ENCODE results near the gene DAPP1.
"Not testable (repeated sequence)": the region's sequence is repeated elsewhere in the genome, so short reads cannot be mapped to it uniquely, and the experiment has no call there.

DAPP1 gene, protein sequence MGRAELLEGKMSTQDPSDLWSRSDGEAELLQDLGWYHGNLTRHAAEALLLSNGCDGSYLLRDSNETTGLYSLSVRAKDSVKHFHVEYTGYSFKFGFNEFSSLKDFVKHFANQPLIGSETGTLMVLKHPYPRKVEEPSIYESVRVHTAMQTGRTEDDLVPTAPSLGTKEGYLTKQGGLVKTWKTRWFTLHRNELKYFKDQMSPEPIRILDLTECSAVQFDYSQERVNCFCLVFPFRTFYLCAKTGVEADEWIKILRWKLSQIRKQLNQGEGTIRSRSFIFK

DNA sequence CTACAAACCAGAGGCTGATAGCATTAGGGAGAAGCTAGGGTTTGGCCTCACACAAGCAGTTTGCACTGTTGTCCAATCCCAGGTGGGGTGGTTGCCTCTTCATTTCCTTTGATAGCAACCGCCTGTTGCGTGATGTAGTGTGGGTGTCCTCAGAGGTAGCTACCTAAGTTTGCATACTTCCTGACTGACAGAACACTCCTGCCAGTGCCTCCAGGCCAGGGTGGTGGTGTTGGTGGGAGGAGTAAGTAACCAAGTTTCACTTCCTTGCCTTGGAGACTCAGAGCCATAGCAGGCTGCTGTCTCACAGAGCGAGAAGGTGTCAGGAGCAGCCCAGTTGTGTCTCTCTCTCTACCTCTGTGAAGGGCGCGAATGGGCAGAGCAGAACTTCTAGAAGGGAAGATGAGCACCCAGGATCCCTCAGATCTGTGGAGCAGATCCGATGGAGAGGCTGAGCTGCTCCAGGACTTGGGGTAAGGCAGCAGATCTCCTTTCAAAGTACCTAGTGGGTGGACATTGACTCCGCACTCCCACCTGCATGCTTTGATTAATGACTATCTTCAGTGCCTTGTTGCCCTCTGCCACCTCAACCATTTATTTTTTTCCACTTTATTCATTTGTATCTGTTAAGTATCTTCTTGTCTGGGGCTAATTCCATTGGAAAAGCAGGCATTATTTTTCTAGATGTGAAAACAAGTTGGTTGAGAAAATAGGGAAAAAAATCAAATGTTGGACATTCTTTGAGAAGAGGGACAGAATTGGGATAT, at the start of gene DAPP1:
Gene DAPP1, plus strand, starts transcription at position 283 of the 764 bp plus-strand sequence. Its CDS starts 87 bp downstream, at position 370.
- DNase-seq: peak; percentile 87

DNA sequence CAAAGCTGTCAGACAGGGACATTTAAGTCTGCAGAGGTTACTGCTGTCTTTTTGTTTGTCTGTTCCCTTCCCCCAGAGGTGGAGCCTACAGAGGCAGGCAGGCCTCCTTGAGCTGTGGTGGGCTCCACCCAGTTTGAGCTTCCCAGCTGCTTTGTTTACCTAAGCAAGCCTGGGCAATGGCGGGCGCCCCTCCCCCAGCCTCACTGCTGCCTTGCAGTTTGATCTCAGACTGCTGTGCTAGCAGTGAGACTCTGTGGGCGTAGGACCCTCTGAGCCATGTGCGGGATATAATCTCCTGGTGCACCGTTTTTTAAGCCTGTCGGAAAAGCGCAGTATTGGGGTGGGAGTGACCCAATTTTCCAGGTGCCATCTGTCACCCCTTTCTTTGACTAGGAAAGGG, 45.8 kb upstream of the DAPP1 start:
- not testable (repeated sequence) for DNase-seq

DNA sequence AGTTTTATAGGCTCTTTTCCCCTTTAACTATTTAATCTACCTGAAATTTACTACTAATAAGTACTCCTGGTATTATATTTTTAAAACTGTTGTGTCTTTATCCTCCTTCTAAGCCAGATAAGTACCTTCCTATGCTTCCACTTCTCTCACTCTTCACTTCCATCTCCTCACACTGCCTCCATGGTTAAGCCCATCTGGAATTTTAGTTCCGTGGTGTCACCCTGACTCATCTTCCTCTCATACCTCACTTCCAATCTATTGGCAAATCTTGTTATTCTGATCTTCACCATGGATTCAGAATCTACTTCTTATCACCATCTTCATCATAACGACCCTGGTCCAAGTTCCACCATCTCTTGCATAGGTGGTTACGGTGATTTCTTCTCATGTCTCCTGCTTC, 32.7 kb upstream of the DAPP1 start:
- DNase-seq: no peak

DNA sequence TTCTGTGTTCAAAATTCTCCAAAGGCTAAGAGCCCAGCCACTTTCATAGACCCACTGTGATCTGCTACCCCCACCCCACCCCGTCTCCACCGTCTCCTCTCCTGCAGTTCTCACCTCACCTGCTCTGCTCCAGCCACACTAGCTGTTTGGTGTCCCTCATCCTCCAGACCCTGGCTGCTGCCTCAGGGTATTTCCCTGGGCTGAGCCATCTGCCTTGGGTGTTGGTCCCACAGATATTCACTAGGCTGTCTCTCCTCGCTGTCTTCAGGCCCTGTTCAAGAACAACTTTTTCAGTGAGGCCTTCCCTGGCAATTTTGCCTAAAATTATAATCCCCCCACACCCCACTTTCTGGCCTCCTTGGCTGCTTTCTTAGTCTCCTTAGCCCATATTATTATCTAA, 31.8 kb upstream of the DAPP1 start:
- no peak for DNase-seq

DNA sequence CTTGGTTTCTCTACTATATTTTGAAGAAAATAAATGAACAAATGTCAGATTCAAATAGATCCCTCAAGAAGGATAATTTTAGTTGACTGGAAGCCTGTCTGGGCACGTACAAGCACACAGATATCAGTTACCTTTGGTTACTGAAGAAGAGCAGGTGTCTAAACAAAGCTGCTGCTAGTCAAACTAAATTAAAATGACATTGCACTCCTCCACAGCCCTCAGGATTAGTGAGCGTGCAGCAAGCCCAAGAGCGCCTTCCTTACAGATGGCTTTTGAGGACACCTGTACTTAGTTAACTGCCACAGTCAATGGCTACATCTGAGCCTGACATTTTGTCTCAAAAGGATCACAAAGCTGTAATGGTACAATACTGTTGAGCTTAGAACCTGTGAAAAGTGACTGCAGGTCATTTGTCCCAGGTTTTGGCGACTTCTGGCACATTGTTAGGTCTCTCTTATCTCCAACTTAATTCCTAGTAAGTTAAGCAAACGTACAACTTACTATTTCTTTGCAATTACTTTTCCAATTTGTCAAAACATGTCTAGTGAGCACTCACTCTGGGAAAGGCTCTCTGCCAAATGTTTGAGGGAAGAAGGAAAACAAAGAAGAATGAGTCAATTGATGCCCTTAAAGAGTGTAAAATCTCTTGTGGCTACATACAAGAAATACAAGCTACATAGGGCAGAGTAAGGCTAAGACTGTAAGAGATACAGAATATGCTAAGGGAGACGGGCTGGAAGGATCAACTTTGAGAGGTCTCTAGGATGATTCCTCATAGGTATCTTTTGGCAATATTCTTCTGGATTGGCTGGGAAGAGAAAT, 25.6 kb upstream of the DAPP1 start:
- no peak for DNase-seq

DNA sequence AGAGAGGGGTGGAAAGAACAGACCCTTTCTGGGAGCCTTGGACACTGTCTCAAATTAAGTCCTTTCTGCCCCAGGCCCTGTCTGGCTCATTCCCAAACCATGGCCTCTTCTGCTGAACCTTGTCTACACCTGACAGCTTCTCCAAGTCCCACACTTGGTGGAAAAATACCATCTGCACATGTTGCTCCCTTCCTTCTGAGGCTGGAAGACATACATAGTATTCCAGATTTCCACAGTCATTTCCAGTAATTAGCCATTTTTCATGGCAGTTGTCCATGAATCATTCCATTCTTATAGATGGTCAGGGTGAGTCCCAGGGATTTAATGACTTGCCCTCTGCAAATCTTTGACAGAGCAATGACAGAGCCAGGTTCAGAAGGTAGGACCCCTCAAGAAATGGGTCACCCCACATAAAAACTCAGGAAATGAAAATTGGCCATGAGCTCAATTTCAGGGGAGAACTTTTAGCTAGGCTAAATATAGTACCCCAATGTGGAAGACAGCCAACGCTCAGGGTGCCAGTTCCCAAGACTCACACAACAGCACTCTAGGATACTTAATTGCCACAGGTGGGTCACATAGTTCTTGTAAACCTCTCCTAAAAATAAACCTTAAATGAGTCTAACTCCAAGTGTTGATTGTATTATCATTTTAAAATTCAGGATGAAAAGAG, 16.2 kb upstream of the DAPP1 start:
- no peak for DNase-seq

DNA sequence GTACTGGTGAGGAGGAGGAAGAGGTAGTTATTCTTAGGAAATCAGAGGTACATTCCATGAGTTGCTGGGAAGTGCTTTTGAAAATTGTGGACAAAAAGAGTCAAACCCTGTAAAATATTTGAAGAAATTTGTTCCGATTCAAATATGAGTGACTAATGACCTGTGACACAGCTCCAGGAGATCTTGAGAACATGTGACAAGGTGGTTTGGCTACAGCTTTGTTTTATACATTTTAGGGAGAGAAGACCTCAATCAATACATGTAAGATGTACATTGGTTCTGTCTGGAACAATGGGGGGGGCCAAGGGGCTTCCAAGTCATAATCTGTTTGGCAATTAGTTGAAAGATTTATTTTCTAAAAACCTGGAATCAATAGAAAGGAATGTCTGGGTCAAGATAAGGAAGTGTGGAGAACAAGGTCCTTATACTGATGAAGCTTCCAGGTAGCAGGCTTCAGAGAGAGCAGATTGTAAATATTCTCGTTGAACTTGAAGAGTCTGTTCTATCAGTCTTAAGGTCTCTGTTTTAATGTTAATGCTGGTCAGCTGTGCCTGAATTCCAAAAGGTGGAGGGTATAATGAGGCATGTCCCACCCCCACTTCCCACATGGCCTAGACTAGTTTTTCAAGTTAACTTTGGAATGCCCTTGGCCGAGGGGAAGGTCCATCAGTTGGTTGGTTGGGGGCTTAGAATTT, 15.5 kb upstream of the DAPP1 start:
- no peak for DNase-seq

DNA sequence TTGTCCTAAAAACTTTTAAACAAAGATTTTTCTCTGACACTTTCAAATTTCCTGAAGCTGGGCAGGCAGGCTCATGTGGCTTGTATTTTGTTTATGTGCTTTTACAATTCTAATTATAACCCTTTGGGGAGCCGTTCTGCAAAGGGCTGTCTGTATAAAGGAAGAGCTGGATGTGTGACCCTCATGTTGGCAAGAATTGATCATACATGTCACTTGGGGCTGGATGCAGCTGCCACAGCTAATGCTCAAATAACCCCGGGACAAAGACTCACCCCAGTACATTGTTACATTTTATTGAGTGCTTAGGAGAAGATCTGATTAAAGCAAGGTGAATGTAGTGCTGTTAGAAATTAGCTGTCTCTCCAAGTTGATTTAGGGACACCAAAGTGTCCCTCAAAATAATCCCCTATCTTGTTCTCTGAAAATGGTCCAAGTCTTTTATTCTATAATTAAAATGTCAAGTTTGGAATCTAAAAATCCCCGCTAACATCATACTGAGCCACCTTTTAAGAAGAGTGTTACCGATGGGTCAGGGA, 13.0 kb upstream of the DAPP1 start:
- no peak for DNase-seq

DNA sequence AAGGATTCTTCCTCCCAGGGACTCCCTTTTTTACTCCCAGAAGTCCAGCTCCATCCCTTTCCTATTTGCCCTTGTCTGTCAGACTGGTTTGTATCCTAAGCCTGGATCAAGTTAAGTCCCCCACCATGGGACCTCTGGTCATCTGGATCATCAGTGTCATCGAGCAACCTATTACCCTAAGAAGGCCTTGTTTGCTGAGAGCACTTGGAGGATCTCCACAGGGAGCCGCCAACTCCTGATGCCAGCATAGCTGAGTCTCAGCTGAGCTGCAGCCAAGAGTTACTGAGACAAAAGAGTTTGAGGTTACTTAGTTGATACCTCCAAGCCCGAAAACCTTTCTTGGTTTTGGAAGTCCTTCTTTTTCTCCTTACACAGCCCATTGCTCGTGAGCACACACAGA, 10.1 kb upstream of the DAPP1 start:
- DNase-seq: no peak

DNA sequence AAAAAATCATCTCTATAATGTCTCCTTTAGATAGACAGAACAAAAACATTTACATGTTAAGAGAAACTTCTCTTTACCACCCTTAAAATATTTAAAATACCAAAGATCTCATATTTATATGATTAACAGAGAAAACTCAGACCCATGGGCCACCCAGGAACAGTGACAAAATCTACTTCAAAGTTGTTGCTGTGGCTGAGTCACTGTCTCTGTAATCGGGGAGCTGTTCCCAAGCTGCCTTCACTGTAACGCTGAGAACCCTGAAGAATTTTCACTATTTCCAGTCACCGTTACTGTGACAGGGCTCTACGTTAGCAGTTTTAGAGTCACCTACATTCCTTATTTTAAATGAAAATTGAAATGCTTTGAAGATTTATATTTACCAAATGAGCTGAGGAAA, 9.0 kb upstream of the DAPP1 start:
- DNase-seq: no peak

DNA sequence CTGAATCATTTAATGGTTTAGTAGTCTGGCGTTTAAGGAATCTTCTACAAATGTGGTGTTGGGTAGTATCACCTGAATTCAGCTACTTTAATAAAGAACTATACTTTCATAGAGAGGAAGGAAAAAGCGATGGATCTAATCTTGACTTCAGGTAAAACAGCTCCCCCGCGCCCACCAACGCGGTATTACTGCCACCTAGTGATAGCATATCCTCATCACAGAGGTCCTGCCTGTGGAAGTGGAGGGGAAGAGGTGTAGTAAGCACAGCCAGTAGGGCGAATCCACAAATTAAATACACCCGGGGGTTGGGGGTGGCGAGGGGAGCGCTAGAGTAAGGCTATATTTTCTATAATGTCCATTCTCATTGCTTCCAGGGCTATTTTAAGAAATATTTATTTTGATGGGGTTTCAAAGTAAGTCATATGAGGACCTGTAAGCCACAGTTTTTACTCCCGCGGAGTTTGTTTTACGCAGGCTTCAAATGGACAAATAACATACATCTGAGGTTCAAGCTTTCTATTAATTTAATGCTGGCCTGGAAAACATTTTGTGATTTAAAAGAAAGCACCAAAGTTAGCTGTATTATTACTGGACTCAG, 8.3 kb upstream of the DAPP1 start:
- peak; percentile 67 for DNase-seq

DNA sequence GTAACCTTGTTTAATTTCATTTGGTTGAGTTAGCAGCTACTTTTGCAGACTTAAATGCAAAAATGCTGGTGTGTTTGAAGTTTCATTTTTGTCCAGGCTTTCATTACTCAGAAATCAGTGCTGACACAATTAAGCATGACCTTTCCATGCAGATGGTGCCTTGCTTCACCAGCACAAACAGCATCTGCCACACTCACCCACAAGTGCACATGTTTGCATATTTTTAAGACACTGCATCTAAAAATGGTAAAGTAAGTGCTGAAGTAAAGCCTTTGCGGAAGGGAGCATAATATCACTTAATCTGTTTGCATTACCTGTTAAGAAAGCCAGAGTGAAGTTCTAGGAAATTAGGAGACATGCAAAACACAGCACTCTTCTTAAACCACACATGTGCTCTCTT, 7.3 kb upstream of the DAPP1 start:
- no peak for DNase-seq

DNA sequence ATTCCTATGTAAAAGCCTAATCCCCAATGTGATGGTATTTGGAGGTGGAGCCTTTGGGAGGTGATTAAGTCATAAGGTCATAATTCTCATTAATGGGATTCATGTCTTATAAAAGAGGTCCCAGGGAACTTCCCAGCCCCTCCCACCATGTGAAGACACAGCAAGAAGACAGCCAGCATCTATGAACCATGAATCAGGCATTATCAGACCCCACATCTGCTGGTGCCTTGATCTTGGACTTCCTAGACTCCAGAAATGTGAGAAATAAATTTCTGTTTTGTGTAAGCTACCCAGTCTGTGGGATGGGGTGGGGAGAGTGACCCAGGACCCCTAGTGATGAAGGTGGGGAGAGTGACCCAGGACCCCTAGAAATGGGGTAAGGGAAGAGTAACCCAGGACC, 6.1 kb upstream of the DAPP1 start:
- no peak for DNase-seq

DNA sequence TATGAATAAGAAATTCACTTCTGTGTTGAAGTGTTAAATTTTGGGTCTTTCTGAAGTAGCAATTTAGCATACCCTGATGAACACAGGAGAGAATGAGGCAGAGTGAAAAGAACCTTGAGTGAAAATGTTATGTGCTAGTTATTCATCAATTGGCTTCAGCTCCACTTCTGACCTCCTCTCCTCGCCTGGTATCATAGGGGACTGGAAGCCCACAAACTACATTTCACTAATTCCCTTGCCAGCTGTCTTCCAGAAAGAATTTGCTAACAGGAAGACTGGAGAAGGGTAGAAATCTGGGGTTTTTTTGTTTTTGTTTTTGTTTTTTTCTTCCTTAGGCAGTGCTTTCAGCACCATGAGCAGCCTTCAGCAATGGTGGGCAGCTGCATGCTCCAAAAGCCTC, 5.5 kb upstream of the DAPP1 start:
- no peak for DNase-seq

DNA sequence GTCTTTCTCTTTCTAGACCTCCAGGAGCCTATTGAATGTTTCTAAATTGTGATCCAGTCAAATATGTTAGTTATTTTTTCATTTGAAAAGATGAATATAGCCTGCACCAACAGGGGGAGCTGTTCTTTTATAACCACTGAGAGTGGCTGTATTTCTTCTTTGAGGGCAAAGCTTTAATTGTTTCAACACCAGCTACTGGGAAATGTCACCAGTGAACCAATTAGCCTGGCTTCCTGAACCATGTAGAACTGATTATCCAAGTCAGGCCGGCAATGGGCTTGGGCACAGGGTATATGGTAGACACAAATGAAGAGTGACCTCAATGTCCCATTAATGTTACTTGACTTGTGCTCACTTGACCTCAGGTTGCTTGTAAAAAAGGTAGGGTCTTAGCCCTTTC, 4.8 kb upstream of the DAPP1 start:
- DNase-seq: no peak

DNA sequence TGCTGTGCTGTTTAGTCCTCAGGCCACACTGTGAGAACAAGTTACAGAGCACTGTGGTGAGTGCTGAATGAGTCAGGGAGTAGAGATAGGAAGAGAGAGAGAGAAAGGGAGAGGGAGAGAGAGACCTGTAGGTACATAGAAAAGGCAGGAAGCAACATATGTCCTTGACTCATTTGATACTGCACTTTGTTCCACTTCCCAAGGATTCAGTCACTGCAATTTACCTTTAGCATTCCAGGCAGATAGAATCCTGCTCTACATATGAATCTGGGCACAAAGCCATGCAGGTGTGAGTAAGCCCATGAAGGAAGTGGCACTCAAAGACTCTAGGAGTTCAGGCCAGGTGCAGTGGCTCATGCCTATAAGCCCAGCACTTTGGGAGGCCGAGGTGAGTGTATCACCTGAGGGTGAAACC, 1.0 kb upstream of the DAPP1 start:
- no peak for DNase-seq

DNA sequence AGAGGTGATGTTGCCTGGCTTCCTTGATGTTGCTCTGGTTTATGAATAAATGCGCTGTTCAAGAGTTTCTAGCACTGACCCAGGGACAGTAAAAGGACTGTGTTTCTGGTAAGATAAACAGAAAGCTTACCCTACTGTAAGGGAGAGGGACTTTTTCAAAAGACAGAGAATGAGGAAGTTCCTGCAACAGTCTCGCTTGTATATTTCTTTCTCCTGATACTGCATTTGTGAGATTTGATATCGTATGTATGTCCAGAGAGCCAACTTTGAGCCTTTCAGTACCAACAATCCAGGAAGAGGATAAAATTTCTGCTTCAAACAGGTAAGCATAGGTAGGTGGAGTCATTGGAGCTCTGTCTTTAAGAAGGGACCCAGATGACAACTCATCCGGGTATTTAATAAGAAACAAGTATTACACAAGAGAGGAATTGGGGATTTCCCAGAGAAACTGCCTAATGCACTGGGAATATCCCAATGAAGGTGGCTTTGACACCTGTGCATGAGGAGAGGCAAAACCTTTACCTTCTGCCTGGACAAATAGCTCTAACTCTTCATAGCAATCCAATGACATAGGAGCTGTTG, 773 bp downstream of the DAPP1 start:
- DNase-seq: no peak

DNA sequence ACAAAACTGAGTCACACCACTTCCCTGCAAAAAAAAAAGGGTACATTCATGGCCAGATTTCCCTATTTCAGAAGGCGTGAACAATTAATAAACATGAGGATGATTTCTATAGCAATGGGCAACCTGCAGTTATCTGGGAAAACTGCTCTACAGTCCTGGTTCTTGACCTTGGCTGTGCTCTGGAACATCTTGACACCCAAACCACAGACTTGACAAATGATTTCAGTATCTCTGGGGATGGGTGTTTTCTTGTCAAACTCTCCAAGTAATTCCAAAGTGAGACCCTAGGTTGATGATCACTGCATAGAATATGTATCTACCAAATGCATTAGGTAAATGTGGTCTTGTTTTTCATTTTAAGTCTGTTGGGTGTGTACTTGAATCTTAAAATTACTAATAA, 2.0 kb downstream of the DAPP1 start:
- DNase-seq: no peak

DNA sequence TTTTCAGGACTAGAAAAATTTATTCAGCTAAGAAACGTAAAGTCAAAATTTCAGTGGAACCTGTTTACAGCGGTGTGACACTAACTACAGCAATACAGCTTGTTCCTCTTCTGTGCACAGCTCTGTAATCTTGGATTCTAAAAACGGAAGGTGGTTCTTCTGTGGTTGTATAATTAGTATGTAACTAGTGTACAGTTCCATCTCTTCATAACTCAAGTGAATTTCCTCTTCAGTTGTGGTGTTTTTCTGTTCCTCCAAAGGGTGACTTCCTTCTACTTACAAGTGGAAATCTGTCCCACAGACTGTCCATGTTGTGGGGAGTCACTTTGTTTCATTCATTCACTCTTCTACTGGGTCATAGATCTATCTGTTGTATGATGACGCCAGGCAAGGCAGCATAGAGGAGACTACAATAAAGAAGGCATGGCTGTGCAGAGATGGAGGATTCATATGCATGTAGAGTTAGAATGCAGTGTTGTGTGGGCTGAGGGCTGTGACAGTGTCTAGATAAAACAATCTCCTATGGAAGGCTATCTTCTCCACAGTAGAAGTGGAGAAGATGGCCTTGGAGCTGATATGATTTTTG, 5.4 kb downstream of the DAPP1 start:
- no peak for DNase-seq

DNA sequence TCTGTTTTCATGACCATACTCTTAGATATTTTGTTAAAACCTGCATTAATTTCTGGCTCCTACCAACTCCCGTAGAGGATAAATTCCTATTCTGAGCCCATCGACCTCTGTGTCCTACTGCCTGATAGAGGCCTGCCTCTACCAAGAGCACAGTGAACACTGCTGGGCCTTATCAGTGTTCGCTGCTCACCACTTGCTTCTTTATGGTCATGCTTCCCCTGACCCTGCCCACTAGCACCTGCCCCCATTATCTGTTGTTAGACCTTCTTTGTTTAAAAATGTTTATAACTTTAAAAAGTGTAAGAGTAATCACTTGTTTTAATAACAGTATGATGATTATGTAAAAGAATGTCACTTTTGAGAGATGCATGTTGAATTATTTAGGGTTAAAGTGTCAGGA, 6.1 kb downstream of the DAPP1 start:
- DNase-seq: no peak

DNA sequence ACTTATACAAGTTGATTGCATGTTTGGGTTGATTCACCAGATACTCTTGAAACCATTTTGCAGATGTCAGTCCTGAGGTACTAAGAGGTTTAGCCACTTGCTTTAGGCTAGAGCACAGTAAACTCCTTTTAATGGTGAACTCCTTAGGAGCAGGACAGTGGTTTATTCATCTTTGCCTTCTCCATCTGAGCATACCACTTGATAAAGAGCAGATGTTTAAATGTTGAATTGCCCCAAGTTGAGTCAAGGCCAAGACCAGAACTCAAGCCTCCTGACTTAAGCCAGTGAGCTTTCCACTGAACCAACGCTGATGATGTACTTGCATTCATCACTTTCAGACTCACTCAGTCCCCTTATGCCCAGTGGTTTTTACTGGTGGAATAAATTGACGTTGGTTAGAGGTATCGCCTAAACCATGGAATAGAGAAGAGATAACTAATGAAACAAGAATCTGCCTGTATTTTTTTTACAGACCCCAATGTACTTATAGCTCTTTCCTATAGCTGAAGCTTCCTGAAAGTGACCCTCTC, 7.5 kb downstream of the DAPP1 start:
- no peak for DNase-seq
